Stomach (tissue), 4 donors: Measurements from ENCODE around the gene CFAP210.

Experiments used
- POLR2AphosphoS5 ChIP-seq, 3 donors: sonication (generic); formaldehyde crosslinking; IDR thresholded peaks; one replicate each; pipeline ENCODE4 v1.6.1; 2016; ENCODE audit warnings: antibody characterized with exemption in 3 of 3
- TF ChIP-seq, protein P1 (sequence below), 7 experiments: fragments of 450-650 bp in 4 of 7; fragments of 200-600 bp in 3 of 7; sonication (generic) in 3 of 7; IDR thresholded peaks; one replicate each; pipeline ENCODE4 v1.5.1; 2016 to 2019; ENCODE audit warnings: antibody characterized with exemption in 7 of 7, control low read depth in 2 of 7, mild to moderate bottlenecking in 1 of 7

DNA sequence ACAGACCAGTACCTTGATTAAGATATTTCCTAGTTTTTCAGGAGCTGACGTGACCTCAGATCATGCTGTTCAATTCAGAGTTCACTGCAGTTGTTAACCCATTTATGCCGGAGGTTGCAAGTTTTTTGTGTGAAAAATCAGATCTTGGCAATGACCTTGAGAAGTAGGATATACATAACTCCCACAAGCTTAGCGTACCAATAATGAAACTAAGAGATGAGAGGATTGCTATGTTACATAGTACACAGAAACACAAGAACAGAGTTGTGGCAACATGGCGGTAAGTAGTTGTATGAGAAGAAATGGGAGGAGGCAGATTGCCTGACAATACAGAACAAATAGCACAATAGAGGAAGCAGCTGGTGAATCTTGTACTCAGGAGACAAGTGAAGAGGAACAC lies 71.0 kb downstream of the CFAP210 start:
- TF ChIP-seq, protein P1, sequence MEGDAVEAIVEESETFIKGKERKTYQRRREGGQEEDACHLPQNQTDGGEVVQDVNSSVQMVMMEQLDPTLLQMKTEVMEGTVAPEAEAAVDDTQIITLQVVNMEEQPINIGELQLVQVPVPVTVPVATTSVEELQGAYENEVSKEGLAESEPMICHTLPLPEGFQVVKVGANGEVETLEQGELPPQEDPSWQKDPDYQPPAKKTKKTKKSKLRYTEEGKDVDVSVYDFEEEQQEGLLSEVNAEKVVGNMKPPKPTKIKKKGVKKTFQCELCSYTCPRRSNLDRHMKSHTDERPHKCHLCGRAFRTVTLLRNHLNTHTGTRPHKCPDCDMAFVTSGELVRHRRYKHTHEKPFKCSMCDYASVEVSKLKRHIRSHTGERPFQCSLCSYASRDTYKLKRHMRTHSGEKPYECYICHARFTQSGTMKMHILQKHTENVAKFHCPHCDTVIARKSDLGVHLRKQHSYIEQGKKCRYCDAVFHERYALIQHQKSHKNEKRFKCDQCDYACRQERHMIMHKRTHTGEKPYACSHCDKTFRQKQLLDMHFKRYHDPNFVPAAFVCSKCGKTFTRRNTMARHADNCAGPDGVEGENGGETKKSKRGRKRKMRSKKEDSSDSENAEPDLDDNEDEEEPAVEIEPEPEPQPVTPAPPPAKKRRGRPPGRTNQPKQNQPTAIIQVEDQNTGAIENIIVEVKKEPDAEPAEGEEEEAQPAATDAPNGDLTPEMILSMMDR (IDR thresholded peaks at IDR 0.05) = no peak
- TF ChIP-seq POLR2AphosphoS5 (IDR thresholded peaks at IDR 0.05) = no peak
